AG04450 (cell line): ENCODE measurements around the gene RUNDC1. TPM values are rescaled to one million over a fixed set of nuclear protein-coding genes. Genes with fewer than 3 reads are reported as not detected.

Source experiments
- CTCF ChIA-PET: fragments of 300-600, 350-600 bp; formaldehyde crosslinking; extraction: SDS; loops from one replicate; lab custom pipeline; 2022; ENCODE audit warnings: antibody characterized with exemption, inconsistent platforms; lab: Charles Lee
- POLR2A ChIA-PET: fragments of 350-600 bp; formaldehyde crosslinking; extraction: SDS; loops from one replicate; lab custom pipeline; 2021; ENCODE audit warnings: antibody characterized with exemption, inconsistent platforms; lab: Yijun Ruan, JAX
- DNase-seq: peaks from one replicate; pipeline ENCODE4 v3.0.0-alpha.2; 2011; ENCODE audit warnings: low read depth, low spot score
- H3K27ac ChIP-seq: one replicate; pipeline ENCODE4 v1.5.1; 2012; ENCODE audit warnings: low read depth, low read length, control low read depth
- H3K27me3 ChIP-seq: one replicate; pipeline ENCODE4 v1.6.0; 2012; ENCODE audit warnings: low read length; ENCODE audit not compliant: control insufficient read depth, insufficient read depth
- H3K4me3 ChIP-seq: 2 replicates; pipeline ENCODE4 v1.5.1; 2011; ENCODE audit warnings: mild to moderate bottlenecking, low read depth, low read length, control low read depth
- H3K9me3 ChIP-seq: 2 replicates; pipeline ENCODE4 v1.5.1; 2012; ENCODE audit warnings: low read length; ENCODE audit not compliant: control insufficient read depth, insufficient read depth
- CTCF ChIP-seq: IDR thresholded peaks from 2 replicates; pipeline ENCODE4 v1.5.1; 2011; ENCODE audit warnings: low read depth, low read length, control low read depth, inconsistent platforms
- polyA plus RNA-seq: library from polyadenylated mRNA; depleted of rRNA; stranded (reverse); fragments of >200 nt; gene quantifications from 2 replicates; pipeline ENCODE4 v1.2.3, GENCODE V29; 2011

Gene RUNDC1
- polyA plus RNA-seq, 1 experiment, result 9.4 TPM

GRCh38 chr17:43016216-43016615 is 35.9 kb downstream of the RUNDC1 start:
- no peaks in the 10 kb centered on the region for H3K27me3 ChIP-seq
- CTCF ChIA-PET, result no interaction called here
- POLR2A ChIA-PET, result no interaction called here
- no peak overlapping the region for H3K4me3 ChIP-seq
- no peak for DNase-seq
- H3K27ac ChIP-seq, result no peak overlapping the region
- no peak for TF ChIP-seq CTCF
- no peaks in the 10 kb centered on the region for H3K9me3 ChIP-seq

DNA sequence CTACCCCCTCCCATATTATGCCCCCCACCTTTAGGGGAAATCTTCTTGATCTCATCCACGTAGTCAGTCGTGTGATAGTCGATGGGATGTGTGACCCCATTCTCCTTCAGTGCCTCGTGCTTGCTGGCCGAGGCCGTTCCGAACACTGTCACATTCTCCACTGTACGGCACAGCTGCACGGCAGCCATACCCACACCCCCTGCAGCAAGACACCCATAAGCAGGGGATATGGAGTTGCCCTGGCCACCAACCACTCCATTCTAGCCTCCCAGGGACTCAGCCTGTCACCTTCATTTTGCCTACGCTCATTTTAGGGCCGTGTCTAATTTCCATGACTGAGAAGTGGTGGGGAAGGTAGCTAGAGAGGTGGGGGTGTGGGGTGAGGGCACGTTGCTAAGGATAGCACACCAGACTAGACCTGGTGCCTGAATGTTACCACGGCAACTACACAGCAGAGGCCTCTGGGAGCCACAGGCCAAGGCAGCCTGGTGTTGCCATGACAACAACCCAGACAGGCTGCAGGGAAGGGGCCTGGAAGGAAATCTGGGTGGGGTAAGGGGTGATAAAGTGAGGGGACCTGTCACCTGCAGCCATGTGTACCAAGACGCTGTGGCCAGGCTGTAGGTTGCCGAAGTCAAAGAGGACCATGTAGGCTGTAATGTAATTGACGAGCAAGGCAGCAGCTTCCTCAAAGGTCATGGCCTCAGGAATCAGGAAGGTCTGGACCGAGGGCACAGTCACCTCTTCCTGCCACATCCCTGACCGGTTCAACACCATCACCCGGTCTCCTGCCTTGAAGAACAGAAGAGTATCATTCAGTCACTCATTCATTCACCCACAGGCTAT is 37.9 kb downstream of the RUNDC1 start:
- no peak overlapping the region for H3K27ac ChIP-seq
- POLR2A ChIA-PET, result interaction anchor here (0.9 to 1.1 kb wide), 2 partner anchors 153 to 298 kb away, joined by 3 to 4 read pairs; partner anchors contain the start of gene NBR1
- H3K27me3 ChIP-seq, result no peaks in the 10 kb centered on the region
- TF ChIP-seq CTCF, result no peak
- CTCF ChIA-PET, result interaction anchor here (1.0 to 1.8 kb wide), 2 partner anchors 20 to 291 kb away, joined by 3 to 6 read pairs; partner anchors contain the start of gene RPL27
- no peaks in the 10 kb centered on the region; the same call in 1 of the 2 replicates for H3K9me3 ChIP-seq
- DNase-seq, result no peak
- H3K4me3 ChIP-seq, result no peak overlapping the region

GRCh38 chr17:43018932-43019331 is 38.6 kb downstream of the RUNDC1 start:
- H3K27ac ChIP-seq, result no peak overlapping the region
- POLR2A ChIA-PET, result interaction anchor here (0.9 to 1.1 kb wide), 2 partner anchors 153 to 297 kb away, joined by 3 to 4 read pairs; partner anchors contain the start of gene NBR1
- CTCF ChIA-PET, result interaction anchor here (0.6 to 1.8 kb wide), 3 partner anchors 21 to 1330 kb away, joined by 3 to 6 read pairs (median 4); partner anchors contain the start of gene RPL27
- TF ChIP-seq CTCF, result no peak
- no peaks in the 10 kb centered on the region for H3K27me3 ChIP-seq
- H3K9me3 ChIP-seq, result no peaks in the 10 kb centered on the region; the same call in 1 of the 2 replicates
- no peak for DNase-seq
- no peak overlapping the region for H3K4me3 ChIP-seq

DNA sequence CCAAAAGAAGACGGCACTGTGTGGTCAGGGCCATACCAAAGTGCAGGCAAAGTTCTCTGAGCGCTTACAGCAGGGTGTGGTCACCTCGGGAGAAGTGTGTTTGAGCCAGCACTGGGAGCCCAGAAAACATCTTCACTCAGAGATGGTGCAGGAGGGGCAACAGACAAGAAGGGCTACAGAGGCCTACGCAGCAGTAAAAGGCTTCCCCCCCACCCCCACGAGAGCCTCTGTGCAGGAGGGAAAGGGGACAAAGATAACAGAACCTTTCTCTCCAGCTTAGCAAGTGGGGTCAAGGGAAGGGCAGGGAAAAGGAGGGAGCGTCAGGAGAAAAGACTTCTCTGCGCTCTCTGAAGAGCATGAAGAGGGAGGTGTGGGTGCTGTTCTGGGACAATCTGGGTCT is 39.1 kb downstream of the RUNDC1 start:
- CTCF ChIA-PET, result interaction anchor here (0.6 to 1.8 kb wide), 3 partner anchors 22 to 1330 kb away, joined by 3 to 6 read pairs (median 4); partner anchors contain the start of gene RPL27
- H3K27me3 ChIP-seq, result no peaks in the 10 kb centered on the region
- 0 out of 2 replicates have a peak overlapping the region, but pooled peaks have one; percentile 1 for H3K4me3 ChIP-seq
- POLR2A ChIA-PET, result interaction anchor here (0.9 to 1.1 kb wide), 2 partner anchors 152 to 296 kb away, joined by 3 to 4 read pairs; partner anchors contain the start of gene NBR1
- no peak for DNase-seq
- H3K9me3 ChIP-seq, result no peaks in the 10 kb centered on the region; the same call in 1 of the 2 replicates
- no peak overlapping the region for H3K27ac ChIP-seq
- TF ChIP-seq CTCF, result no peak
